OCI-LY1 (cell line): ENCODE measurements around the gene TECPR2.

Experiments
- CTCF ChIP-seq: fragments of 200-600 bp; sonication (generic), shearing (Covaris generic); IDR thresholded peaks from 2 replicates; pipeline ENCODE4 v1.5.1; 2017; ENCODE audit warnings: mild to moderate bottlenecking, antibody characterized with exemption, low read length, moderate library complexity, mixed read lengths
- EZH2 ChIP-seq: fragments of 200-600 bp; sonication (generic), shearing (Covaris generic); IDR thresholded peaks from 2 replicates; pipeline ENCODE4 v1.8.0; 2017; ENCODE audit warnings: borderline replicate concordance, mixed run types, mild to moderate bottlenecking, antibody characterized with exemption, low read length, moderate library complexity, mixed read lengths

GRCh38 chr14:102418169-102418852, 55.6 kb downstream of the TECPR2 start:
- TF ChIP-seq CTCF (no peak), EZH2 (no peak)
